K562 (cell line): ENCODE results near the gene TEX48.

Experiments used
- FOS ChIP-seq: IDR thresholded peaks from 3 replicates; pipeline ENCODE4 v1.6.1; 2011; ENCODE audit not compliant: insufficient read length; ENCODE audit errors: extremely low read depth
- FOXP4 ChIP-seq: sonication (generic); formaldehyde crosslinking; IDR thresholded peaks from 2 replicates; pipeline ENCODE4 v1.8.0; 2022; ENCODE audit warnings: mild to moderate bottlenecking, missing genetic modification reagents, borderline replicate concordance
- GABPA ChIP-seq: fragments of 200-800 bp; sonication (Bioruptor generic); conservative IDR thresholded peaks from 2 replicates; pipeline ENCODE4 v1.6.1; 2016; ENCODE audit warnings: low read depth, missing genetic modification characterization, missing compliant biosample characterization
- MAFK ChIP-seq: IDR thresholded peaks from 2 replicates; pipeline ENCODE4 v1.6.1; 2011; ENCODE audit warnings: low read length, improper control_type of control experiment
- MXD1 ChIP-seq: fragments of 250-450 bp; sonication (Bioruptor Pico); IDR thresholded peaks from 2 replicates; pipeline ENCODE4 v1.8.0; 2021; ENCODE audit warnings: borderline replicate concordance, mild to moderate bottlenecking, moderate library complexity; ENCODE audit not compliant: poor library complexity, severe bottlenecking
- NRF1 ChIP-seq, 2 experiments: fragments of 450-650 bp; IDR thresholded peaks in 1 of 2; conservative IDR thresholded peaks in 1 of 2; 2 replicates each; pipeline ENCODE4 v1.6.1; 2014; ENCODE audit warnings: mild to moderate bottlenecking in 2 of 2
- PPARD ChIP-seq: fragments of 250-450 bp; sonication (Bioruptor Pico); IDR thresholded peaks from 2 replicates; pipeline ENCODE4 v1.8.0; 2022; ENCODE audit warnings: inconsistent platforms, mild to moderate bottlenecking, moderate library complexity
- RFX5 ChIP-seq: IDR thresholded peaks from 2 replicates; pipeline ENCODE4 v1.6.1; 2011; ENCODE audit warnings: low read depth, mild to moderate bottlenecking, improper control_type of control experiment, low read length
- SIN3A ChIP-seq, 2 experiments: fragments of 150-350 bp in 1 of 2; IDR thresholded peaks; 2 replicates each; pipeline ENCODE4 v1.6.1; 2011 to 2016; ENCODE audit warnings: borderline replicate concordance in 2 of 2, low read depth in 2 of 2, low read length in 2 of 2, mild to moderate bottlenecking in 2 of 2, moderate library complexity in 2 of 2; ENCODE audit not compliant: control insufficient read depth in 1 of 2
- SPI1 ChIP-seq: IDR thresholded peaks from 2 replicates; pipeline ENCODE4 v1.6.1; 2011; ENCODE audit warnings: low read depth, low read length, control low read depth, borderline replicate concordance
- ZNF143 ChIP-seq: sonication (generic); formaldehyde crosslinking; IDR thresholded peaks from 2 replicates; pipeline ENCODE4 v1.9.0; 2022; ENCODE audit warnings: mild to moderate bottlenecking, missing genetic modification reagents
- ZNF274 ChIP-seq: IDR thresholded peaks from 2 replicates; pipeline ENCODE4 v1.6.1; 2011; ENCODE audit warnings: low read depth, mild to moderate bottlenecking, low read length, moderate library complexity, borderline replicate concordance
- TF ChIP-seq, protein P1 (sequence below), 3 experiments: IDR thresholded peaks in 2 of 3; conservative IDR thresholded peaks in 1 of 3; 2 replicates each; pipeline ENCODE4 v1.5.1; 2011 to 2012; ENCODE audit warnings: low read length in 3 of 3, mild to moderate bottlenecking in 3 of 3, control low read depth in 2 of 3, improper control_type of control experiment in 1 of 3, inconsistent platforms in 1 of 3, low read depth in 1 of 3, mixed read lengths in 1 of 3, moderate library complexity in 1 of 3; ENCODE audit not compliant: insufficient read depth in 2 of 3

DNA sequence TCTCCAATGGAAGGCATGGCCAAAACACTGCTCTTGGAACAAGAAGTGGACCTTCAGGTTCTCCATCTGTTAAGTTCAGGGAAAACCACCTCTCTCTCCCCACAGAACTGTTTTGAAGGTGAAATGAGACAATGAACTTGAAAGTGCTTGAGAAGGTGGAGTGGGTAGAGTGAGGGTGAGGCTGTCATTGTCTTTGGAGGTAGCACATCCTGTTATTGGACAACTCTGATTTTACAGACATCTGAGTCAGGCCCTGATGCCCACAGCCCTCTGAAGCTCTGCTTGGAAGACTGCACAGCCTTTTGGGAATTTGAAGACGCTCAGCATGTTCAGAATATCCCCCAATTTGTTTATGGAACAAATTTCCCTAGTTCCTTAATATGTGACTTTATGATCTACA is 27.6 kb upstream of the TEX48 start:
- TF ChIP-seq NRF1 (conservative IDR thresholded peaks at IDR 0.05 in 1 of 2, IDR thresholded peaks at IDR 0.05 in 1 of 2) (no peak), FOXP4 (CRISPR knock-in tag) (no peak), ZNF274 (no peak), RFX5 (no peak), GABPA (tag) (no peak), SPI1 (no peak), MXD1 (CRISPR knock-in tag) (no peak), PPARD (CRISPR knock-in tag) (no peak), FOS (no peak), SIN3A (IDR thresholded peaks at IDR 0.05; ENCODE audit: borderline replicate concordance in 2 of 2, control insufficient read depth in 1 of 2, low read depth in 2 of 2, low read length in 2 of 2) (no peak), MAFK (no peak), ZNF143 (CRISPR knock-in tag) (no peak)
- TF ChIP-seq, protein P1, sequence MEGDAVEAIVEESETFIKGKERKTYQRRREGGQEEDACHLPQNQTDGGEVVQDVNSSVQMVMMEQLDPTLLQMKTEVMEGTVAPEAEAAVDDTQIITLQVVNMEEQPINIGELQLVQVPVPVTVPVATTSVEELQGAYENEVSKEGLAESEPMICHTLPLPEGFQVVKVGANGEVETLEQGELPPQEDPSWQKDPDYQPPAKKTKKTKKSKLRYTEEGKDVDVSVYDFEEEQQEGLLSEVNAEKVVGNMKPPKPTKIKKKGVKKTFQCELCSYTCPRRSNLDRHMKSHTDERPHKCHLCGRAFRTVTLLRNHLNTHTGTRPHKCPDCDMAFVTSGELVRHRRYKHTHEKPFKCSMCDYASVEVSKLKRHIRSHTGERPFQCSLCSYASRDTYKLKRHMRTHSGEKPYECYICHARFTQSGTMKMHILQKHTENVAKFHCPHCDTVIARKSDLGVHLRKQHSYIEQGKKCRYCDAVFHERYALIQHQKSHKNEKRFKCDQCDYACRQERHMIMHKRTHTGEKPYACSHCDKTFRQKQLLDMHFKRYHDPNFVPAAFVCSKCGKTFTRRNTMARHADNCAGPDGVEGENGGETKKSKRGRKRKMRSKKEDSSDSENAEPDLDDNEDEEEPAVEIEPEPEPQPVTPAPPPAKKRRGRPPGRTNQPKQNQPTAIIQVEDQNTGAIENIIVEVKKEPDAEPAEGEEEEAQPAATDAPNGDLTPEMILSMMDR (IDR thresholded peaks at IDR 0.05 in 2 of 3, conservative IDR thresholded peaks at IDR 0.05 in 1 of 3; ENCODE audit: insufficient read depth in 2 of 3, low read depth in 1 of 3, low read length in 3 of 3) = no peak
